PC-9 (cell line): ENCODE data around the gene TMEM176A.

Source experiments
- CTCF ChIP-seq: fragments of 200-600 bp; sonication (generic); conservative IDR thresholded peaks from 2 replicates; pipeline ENCODE4 v1.6.1; 2017; ENCODE audit warnings: mixed run types, antibody characterized with exemption, mild to moderate bottlenecking, moderate library complexity
- EZH2 ChIP-seq: fragments of 200-600 bp; sonication (generic); IDR thresholded peaks from 2 replicates; pipeline ENCODE4 v1.8.0; 2017; ENCODE audit warnings: antibody characterized with exemption, low read depth

- no peak for TF ChIP-seq EZH2
- TF ChIP-seq CTCF: no peak
These were observed 30.8 kb upstream of the TMEM176A start for GRCh38 chr7:150769768-150770167.
